Liver (tissue), 9 donors: Measurements from ENCODE around the gene VIM. TPM values are rescaled to one million over a fixed set of nuclear protein-coding genes. Genes with fewer than 3 reads are reported as not detected.

Source experiments
- DNase-seq: peaks from one replicate; pipeline ENCODE4 v3.0.0-alpha.2; 2017; ENCODE audit warnings: low spot score
- H3K27ac ChIP-seq, 2 donors: one replicate each; pipeline ENCODE4 v1.7.0; 2013; ENCODE audit warnings: inconsistent platforms in 2 of 2, low read length in 2 of 2, control low read depth in 1 of 2, low read depth in 1 of 2, mild to moderate bottlenecking in 1 of 2
- H3K27me3 ChIP-seq, 4 donors: one replicate each; pipeline versions ENCODE4 v1.6.1 to v1.7.0; 2013; ENCODE audit warnings: low read length in 3 of 4, inconsistent platforms in 1 of 4, mild to moderate bottlenecking in 1 of 4, moderate library complexity in 1 of 4; ENCODE audit not compliant: control insufficient read depth in 4 of 4, insufficient read depth in 4 of 4
- H3K36me3 ChIP-seq, 4 donors: one replicate each; pipeline versions ENCODE4 v1.6.1 to v1.7.0; 2013; ENCODE audit warnings: low read length in 3 of 4, mild to moderate bottlenecking in 3 of 4, low read depth in 1 of 4, moderate library complexity in 1 of 4; ENCODE audit not compliant: control insufficient read depth in 4 of 4, insufficient read depth in 3 of 4
- H3K4me1 ChIP-seq, 4 donors: one replicate each; pipeline versions ENCODE4 v1.6.1 to v1.7.0; 2013; ENCODE audit warnings: low read length in 3 of 4, mild to moderate bottlenecking in 3 of 4, moderate library complexity in 1 of 4; ENCODE audit not compliant: control insufficient read depth in 4 of 4, insufficient read depth in 4 of 4
- H3K4me3 ChIP-seq, 3 donors: one replicate each; pipeline versions ENCODE4 v1.6.1 to v1.7.0; 2013; ENCODE audit warnings: low read length in 3 of 3, control low read depth in 1 of 3, low read depth in 1 of 3, mild to moderate bottlenecking in 1 of 3
- H3K9ac ChIP-seq, 2 donors: one replicate each; pipeline ENCODE4 v1.7.0; 2013; ENCODE audit warnings: low read length in 2 of 2, mild to moderate bottlenecking in 2 of 2, moderate library complexity in 2 of 2, control low read depth in 1 of 2, low read depth in 1 of 2
- H3K9me3 ChIP-seq, 4 donors: one replicate each; pipeline versions ENCODE4 v1.6.1 to v1.7.0; 2013; ENCODE audit warnings: low read length in 3 of 4; ENCODE audit not compliant: control insufficient read depth in 4 of 4
- GABPA ChIP-seq, 2 donors: IDR thresholded peaks in 1 of 2; conservative IDR thresholded peaks in 1 of 2; 2 replicates each; pipeline ENCODE4 v1.6.1; 2016; ENCODE audit warnings: antibody characterized with exemption in 2 of 2, mild to moderate bottlenecking in 1 of 2, moderate library complexity in 1 of 2
- HNF4G ChIP-seq: IDR thresholded peaks from 2 replicates; pipeline ENCODE4 v1.6.1; 2016; ENCODE audit warnings: antibody characterized with exemption
- JUND ChIP-seq, 2 donors: IDR thresholded peaks; 2 replicates each; pipeline ENCODE4 v1.6.1; 2016; ENCODE audit warnings: antibody characterized with exemption in 2 of 2
- SP1 ChIP-seq: IDR thresholded peaks from 2 replicates; pipeline ENCODE4 v1.6.1; 2018; ENCODE audit warnings: antibody characterized with exemption, mild to moderate bottlenecking
- YY1 ChIP-seq: IDR thresholded peaks from 2 replicates; pipeline ENCODE4 v1.6.1; 2016; ENCODE audit warnings: antibody characterized with exemption, mild to moderate bottlenecking
- WGBS: extraction: QIAGEN DNeasy Blood & Tissue Kit; methylation state at CpG from one replicate; pipeline ENCODE4 v1.1.7; 2013; 5-methylcytosine and 5-hydroxymethylcytosine counted together
- polyA plus RNA-seq, 2 donors: library from polyadenylated mRNA; stranded (reverse) in 1 of 2; unstranded in 1 of 2; fragments of 200-250 nt in 1 of 2; fragments of >200 nt in 1 of 2; fragmentation: Nextera tagmentation in 1 of 2; extraction: Ambion mirVana in 1 of 2; gene quantifications; one replicate each; pipeline versions ENCODE4 v1.2.1 to v1.2.3, GENCODE V29; 2013 to 2015
- total RNA-seq, 2 donors: library from RNA; depleted of rRNA; stranded (reverse); fragments of >200 nt; gene quantifications; one replicate each; pipeline ENCODE4 v1.2.3, GENCODE V29; 2014
- TF ChIP-seq, protein P1 (sequence below): fragments of 150-350 bp; IDR thresholded peaks from 2 replicates; pipeline ENCODE4 v1.5.1; 2017; ENCODE audit warnings: improper control_type of control experiment, low read depth, low read length; ENCODE audit not compliant: missing input control
- TF ChIP-seq, protein P2 (sequence below): IDR thresholded peaks from 2 replicates; pipeline ENCODE4 v1.6.1; 2016; ENCODE audit warnings: antibody characterized with exemption
- TF ChIP-seq, protein P3 (sequence below): IDR thresholded peaks from 2 replicates; pipeline ENCODE4 v1.6.1; 2016; ENCODE audit warnings: antibody characterized with exemption, mild to moderate bottlenecking
- TF ChIP-seq, protein P4 (sequence below): IDR thresholded peaks from 2 replicates; pipeline ENCODE4 v1.6.1; 2016; ENCODE audit warnings: antibody characterized with exemption
- donor health status: healthy.
- donor health status: healthy.
- donor health status: healthy.
- donor health status: healthy.
- donor health status: healthy.

The VIM gene
- total and polyA plus RNA-seq, 4 donors, result 42.5 to 212 (median 100) TPM

DNA sequence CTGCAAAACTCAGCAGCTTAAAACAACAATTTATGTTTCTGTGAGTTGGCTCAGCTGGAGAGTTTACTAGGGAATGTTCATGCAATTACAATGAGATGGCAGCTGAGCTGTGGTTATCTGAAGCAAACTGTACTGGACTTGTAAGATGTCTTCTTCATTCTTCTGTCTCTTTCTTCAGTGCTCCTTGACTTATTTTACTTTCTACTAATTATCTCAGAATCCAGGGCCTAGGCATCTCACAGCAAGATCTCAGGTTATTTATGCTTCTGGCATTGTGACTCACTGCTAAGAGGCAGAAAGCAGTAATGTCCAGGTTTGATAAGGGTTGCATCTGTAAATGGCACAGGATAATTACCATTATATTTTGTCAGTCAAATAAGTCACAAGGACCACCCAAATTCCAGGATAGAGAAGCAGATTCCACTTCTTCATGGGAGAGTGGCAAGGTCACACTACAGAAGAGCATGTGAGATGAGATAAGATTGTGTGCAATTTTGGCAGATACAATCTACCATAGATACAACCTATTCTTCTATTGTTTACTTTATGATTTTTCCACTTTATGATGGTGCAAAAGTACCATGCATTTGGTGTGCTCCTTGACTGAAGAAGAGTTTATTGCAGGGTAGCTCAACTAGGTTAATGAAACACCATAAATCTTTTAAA, 16.8 kb downstream of the VIM start (continued):
- TF ChIP-seq, protein P1, sequence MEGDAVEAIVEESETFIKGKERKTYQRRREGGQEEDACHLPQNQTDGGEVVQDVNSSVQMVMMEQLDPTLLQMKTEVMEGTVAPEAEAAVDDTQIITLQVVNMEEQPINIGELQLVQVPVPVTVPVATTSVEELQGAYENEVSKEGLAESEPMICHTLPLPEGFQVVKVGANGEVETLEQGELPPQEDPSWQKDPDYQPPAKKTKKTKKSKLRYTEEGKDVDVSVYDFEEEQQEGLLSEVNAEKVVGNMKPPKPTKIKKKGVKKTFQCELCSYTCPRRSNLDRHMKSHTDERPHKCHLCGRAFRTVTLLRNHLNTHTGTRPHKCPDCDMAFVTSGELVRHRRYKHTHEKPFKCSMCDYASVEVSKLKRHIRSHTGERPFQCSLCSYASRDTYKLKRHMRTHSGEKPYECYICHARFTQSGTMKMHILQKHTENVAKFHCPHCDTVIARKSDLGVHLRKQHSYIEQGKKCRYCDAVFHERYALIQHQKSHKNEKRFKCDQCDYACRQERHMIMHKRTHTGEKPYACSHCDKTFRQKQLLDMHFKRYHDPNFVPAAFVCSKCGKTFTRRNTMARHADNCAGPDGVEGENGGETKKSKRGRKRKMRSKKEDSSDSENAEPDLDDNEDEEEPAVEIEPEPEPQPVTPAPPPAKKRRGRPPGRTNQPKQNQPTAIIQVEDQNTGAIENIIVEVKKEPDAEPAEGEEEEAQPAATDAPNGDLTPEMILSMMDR, result no peak

DNA sequence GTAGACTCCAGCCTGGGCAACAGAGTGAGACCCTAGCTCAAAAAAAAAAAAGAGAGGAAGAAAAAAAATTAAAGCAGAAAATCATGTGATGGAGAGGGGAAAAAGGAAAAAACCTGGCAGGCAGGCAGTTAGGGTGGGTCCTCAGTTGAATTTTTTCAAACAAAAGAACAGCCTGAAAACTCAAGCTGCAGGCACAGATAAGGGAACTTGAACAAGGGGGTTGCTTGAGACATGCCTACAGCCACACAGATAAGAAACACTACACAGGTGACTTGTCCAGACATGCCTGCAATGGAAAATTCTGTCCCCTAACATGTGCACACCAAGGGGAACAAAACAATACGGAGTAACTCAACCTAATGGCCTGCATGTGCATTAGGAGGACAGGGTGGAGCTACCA, 19.2 kb downstream of the VIM start:
- no peak for DNase-seq
- H3K27me3 ChIP-seq, result no peaks in the 10 kb centered on the region
- H3K36me3 ChIP-seq, result no peaks in the 10 kb centered on the region
- no peak overlapping the region for H3K27ac ChIP-seq
- no peaks in the 10 kb centered on the region for H3K4me1 ChIP-seq
- H3K9ac ChIP-seq, result no peak overlapping the region
- TF ChIP-seq, protein P2, sequence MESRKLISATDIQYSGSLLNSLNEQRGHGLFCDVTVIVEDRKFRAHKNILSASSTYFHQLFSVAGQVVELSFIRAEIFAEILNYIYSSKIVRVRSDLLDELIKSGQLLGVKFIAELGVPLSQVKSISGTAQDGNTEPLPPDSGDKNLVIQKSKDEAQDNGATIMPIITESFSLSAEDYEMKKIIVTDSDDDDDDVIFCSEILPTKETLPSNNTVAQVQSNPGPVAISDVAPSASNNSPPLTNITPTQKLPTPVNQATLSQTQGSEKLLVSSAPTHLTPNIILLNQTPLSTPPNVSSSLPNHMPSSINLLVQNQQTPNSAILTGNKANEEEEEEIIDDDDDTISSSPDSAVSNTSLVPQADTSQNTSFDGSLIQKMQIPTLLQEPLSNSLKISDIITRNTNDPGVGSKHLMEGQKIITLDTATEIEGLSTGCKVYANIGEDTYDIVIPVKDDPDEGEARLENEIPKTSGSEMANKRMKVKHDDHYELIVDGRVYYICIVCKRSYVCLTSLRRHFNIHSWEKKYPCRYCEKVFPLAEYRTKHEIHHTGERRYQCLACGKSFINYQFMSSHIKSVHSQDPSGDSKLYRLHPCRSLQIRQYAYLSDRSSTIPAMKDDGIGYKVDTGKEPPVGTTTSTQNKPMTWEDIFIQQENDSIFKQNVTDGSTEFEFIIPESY, result no peak
- TF ChIP-seq JUND (IDR thresholded peaks at IDR 0.05) (no peak), GABPA (IDR thresholded peaks at IDR 0.05 in 1 of 2, conservative IDR thresholded peaks at IDR 0.05 in 1 of 2) (no peak), YY1 (no peak), HNF4G (no peak), SP1 (no peak)
- TF ChIP-seq, protein P3, sequence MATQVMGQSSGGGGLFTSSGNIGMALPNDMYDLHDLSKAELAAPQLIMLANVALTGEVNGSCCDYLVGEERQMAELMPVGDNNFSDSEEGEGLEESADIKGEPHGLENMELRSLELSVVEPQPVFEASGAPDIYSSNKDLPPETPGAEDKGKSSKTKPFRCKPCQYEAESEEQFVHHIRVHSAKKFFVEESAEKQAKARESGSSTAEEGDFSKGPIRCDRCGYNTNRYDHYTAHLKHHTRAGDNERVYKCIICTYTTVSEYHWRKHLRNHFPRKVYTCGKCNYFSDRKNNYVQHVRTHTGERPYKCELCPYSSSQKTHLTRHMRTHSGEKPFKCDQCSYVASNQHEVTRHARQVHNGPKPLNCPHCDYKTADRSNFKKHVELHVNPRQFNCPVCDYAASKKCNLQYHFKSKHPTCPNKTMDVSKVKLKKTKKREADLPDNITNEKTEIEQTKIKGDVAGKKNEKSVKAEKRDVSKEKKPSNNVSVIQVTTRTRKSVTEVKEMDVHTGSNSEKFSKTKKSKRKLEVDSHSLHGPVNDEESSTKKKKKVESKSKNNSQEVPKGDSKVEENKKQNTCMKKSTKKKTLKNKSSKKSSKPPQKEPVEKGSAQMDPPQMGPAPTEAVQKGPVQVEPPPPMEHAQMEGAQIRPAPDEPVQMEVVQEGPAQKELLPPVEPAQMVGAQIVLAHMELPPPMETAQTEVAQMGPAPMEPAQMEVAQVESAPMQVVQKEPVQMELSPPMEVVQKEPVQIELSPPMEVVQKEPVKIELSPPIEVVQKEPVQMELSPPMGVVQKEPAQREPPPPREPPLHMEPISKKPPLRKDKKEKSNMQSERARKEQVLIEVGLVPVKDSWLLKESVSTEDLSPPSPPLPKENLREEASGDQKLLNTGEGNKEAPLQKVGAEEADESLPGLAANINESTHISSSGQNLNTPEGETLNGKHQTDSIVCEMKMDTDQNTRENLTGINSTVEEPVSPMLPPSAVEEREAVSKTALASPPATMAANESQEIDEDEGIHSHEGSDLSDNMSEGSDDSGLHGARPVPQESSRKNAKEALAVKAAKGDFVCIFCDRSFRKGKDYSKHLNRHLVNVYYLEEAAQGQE, result no peak
- TF ChIP-seq, protein P4, sequence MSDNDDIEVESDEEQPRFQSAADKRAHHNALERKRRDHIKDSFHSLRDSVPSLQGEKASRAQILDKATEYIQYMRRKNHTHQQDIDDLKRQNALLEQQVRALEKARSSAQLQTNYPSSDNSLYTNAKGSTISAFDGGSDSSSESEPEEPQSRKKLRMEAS, result no peak
- TF ChIP-seq, protein P1, result no peak
- no peak overlapping the region for H3K4me3 ChIP-seq
- 86% methylated on average over 1 of the region's 1 CpG for WGBS
- peaks cover 0 to 2% (median 0%) of the 10 kb centered on the region in 4 donors for H3K9me3 ChIP-seq
